PC-3 (cell line): ENCODE measurements around the gene DNAJA2. TPM values are rescaled to one million over a fixed set of nuclear protein-coding genes. Genes with fewer than 3 reads are reported as not detected.

ENCODE experiments used
- ATAC-seq: fragments of 200-7000 bp; cut with Tn5 transposase; 2 replicates; pipeline ENCODE4 v1.9.1; 2020; ENCODE audit warnings: mild to moderate bottlenecking, moderate library complexity
- BruUV-seq: library from RNA; stranded (reverse); fragments of 400-500 nt; replicated peaks from 2 replicates; lab custom pipeline; 2021; lab: Mats Ljungman, UMichigan
- CTCF ChIA-PET: fragments of 300-600 bp; sonication (Branson Sonifier 250); formaldehyde crosslinking; loops from one replicate; lab custom pipeline; 2022; ENCODE audit warnings: antibody characterized with exemption; lab: Charles Lee
- POLR2A ChIA-PET: fragments of 300-600 bp; sonication (Branson Sonifier 250); formaldehyde crosslinking; loops from one replicate; lab custom pipeline; 2022; ENCODE audit warnings: antibody characterized with exemption; ENCODE audit not compliant: unreplicated experiment; lab: Charles Lee
- DNase-seq: peaks from one replicate; pipeline ENCODE4 v3.0.0-alpha.2; 2015
- H2AFZ ChIP-seq: fragments of 300-600 bp; sonication (generic); 2 replicates; pipeline ENCODE4 v1.6.0; 2016; ENCODE audit warnings: antibody characterized with exemption, low read length
- H3F3A ChIP-seq: fragments of 300-600 bp; sonication (generic); one replicate; pipeline ENCODE4 v1.6.0; 2017; ENCODE audit warnings: antibody characterized with exemption, low read length, control low read depth, mild to moderate bottlenecking; ENCODE audit not compliant: unreplicated experiment
- H3K27ac ChIP-seq: fragments of 300-600 bp; sonication (generic); 2 replicates; pipeline ENCODE4 v1.5.1; 2016; ENCODE audit warnings: mild to moderate bottlenecking, low read length
- H3K27me3 ChIP-seq: fragments of 300-600 bp; sonication (generic); 2 replicates; pipeline ENCODE4 v1.6.1; 2016; ENCODE audit warnings: low read length, mixed read lengths
- H3K36me3 ChIP-seq: fragments of 300-600 bp; sonication (generic); 2 replicates; pipeline ENCODE4 v1.6.1; 2016; ENCODE audit warnings: low read depth, mixed run types, low read length, mixed read lengths
- H3K4me1 ChIP-seq: fragments of 300-600 bp; sonication (generic); 2 replicates; pipeline ENCODE4 v1.5.1; 2016; ENCODE audit warnings: low read length; ENCODE audit not compliant: insufficient read depth
- H3K4me2 ChIP-seq: fragments of 300-600 bp; sonication (generic); 2 replicates; pipeline ENCODE4 v1.6.0; 2016; ENCODE audit warnings: low read length
- H3K4me3 ChIP-seq: fragments of 300-600 bp; sonication (generic); 2 replicates; pipeline ENCODE4 v1.5.1; 2016; ENCODE audit warnings: mild to moderate bottlenecking, low read length, mixed read lengths
- H3K79me2 ChIP-seq: fragments of 300-600 bp; sonication (generic); 2 replicates; pipeline ENCODE4 v1.6.1; 2017; ENCODE audit warnings: low read length, mixed read lengths
- H3K9ac ChIP-seq: fragments of 300-600 bp; sonication (generic); 2 replicates; pipeline ENCODE4 v1.6.0; 2016; ENCODE audit warnings: mild to moderate bottlenecking, low read length
- H3K9me2 ChIP-seq: fragments of 300-600 bp; sonication (generic); replicated peaks from 2 replicates; pipeline ENCODE4 v1.6.1; 2016; ENCODE audit warnings: mixed run types, low read length, mixed read lengths
- H3K9me3 ChIP-seq: fragments of 300-600 bp; sonication (generic); 2 replicates; pipeline ENCODE4 v1.6.1; 2016; ENCODE audit warnings: low read length, mixed read lengths
- H4K20me1 ChIP-seq: fragments of 300-600 bp; sonication (generic); 2 replicates; pipeline ENCODE4 v1.6.1; 2016; ENCODE audit warnings: low read length, mixed read lengths
- EZH2 ChIP-seq: fragments of 300-600 bp; sonication (generic); IDR thresholded peaks from one replicate; pipeline ENCODE4 v1.6.1; 2017; ENCODE audit warnings: antibody characterized with exemption, mild to moderate bottlenecking, low read length; ENCODE audit not compliant: unreplicated experiment
- EZH2phosphoT487 ChIP-seq: fragments of 300-600 bp; sonication (generic); IDR thresholded peaks from 2 replicates; pipeline ENCODE4 v1.6.1; 2018; ENCODE audit warnings: mild to moderate bottlenecking, antibody characterized with exemption, low read length, borderline replicate concordance
- intact Hi-C: fragments of 100-400 bp; cut with micrococcal nuclease; formaldehyde crosslinking; loops from 2 replicates; pipeline ENCODE4 v1.9.0; 2023
- total RNA-seq: library from RNA; depleted of rRNA; stranded (reverse); fragments of >200 nt; gene quantifications from 2 replicates; pipeline ENCODE4 v1.2.3, GENCODE V29; 2014
- TF ChIP-seq, protein P1 (sequence below): fragments of 300-600 bp; sonication (generic); conservative IDR thresholded peaks from 2 replicates; pipeline ENCODE4 v1.5.1; 2017; ENCODE audit warnings: antibody characterized with exemption, low read depth, mild to moderate bottlenecking, low read length

DNAJA2 gene
- total RNA-seq, 1 experiment from 2014 or later = 44.5 TPM

DNA sequence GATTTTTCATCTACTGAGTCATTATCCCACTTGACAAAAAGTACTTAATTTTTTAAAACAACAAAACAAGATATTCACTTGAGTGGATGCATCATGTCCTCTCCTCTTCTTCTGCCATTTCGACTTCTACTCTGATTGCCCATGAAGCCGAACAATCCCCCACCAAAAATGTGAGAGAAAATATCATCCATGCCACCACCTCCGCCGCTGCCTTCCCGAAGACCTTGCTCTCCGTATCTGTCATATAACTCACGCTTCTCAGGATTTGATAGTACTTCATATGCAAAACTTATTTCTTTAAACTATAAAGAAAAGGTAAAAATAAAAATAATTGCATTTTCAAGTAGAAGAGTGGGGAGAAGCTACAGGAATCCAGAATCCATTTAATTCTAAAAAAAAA, 2.2 kb downstream of the DNAJA2 start:
- peak overlapping the region; percentile 88; the same call in 1 of the 2 replicates for H3K9ac ChIP-seq
- POLR2A ChIA-PET = no interaction called here
- peaks cover 21% of the 10 kb centered on the region; the same call in 1 of the 2 replicates for H4K20me1 ChIP-seq
- TF ChIP-seq, protein P1, sequence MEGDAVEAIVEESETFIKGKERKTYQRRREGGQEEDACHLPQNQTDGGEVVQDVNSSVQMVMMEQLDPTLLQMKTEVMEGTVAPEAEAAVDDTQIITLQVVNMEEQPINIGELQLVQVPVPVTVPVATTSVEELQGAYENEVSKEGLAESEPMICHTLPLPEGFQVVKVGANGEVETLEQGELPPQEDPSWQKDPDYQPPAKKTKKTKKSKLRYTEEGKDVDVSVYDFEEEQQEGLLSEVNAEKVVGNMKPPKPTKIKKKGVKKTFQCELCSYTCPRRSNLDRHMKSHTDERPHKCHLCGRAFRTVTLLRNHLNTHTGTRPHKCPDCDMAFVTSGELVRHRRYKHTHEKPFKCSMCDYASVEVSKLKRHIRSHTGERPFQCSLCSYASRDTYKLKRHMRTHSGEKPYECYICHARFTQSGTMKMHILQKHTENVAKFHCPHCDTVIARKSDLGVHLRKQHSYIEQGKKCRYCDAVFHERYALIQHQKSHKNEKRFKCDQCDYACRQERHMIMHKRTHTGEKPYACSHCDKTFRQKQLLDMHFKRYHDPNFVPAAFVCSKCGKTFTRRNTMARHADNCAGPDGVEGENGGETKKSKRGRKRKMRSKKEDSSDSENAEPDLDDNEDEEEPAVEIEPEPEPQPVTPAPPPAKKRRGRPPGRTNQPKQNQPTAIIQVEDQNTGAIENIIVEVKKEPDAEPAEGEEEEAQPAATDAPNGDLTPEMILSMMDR = no peak
- TF ChIP-seq EZH2phosphoT487 (no peak), EZH2 (no peak)
- H3K27me3 ChIP-seq = no peaks in the 10 kb centered on the region
- ATAC-seq = no peak
- no TSS peak for BruUV-seq
- no peak for DNase-seq
- H3K4me2 ChIP-seq = peak overlapping the region; percentile 97
- H3F3A ChIP-seq = no peaks in the 10 kb centered on the region
- no peaks in the 10 kb centered on the region for H3K9me3 ChIP-seq
- CTCF ChIA-PET = no interaction called here
- H3K9me2 ChIP-seq = no peaks in the 10 kb centered on the region
- no peak overlapping the region for H3K27ac ChIP-seq
- peak overlapping the region; percentile 87 for H3K4me3 ChIP-seq
- peaks cover 39% of the 10 kb centered on the region for H3K36me3 ChIP-seq
- intact Hi-C loops = no loop called here
- H3K4me1 ChIP-seq = peaks cover 25% of the 10 kb centered on the region
- H3K79me2 ChIP-seq = peaks cover 65% of the 10 kb centered on the region
- no peak overlapping the region for H2AFZ ChIP-seq

- H3K9ac ChIP-seq = no peak overlapping the region
- H3K27ac ChIP-seq = no peak overlapping the region
- no TSS peak for BruUV-seq
- H3K4me3 ChIP-seq = no peak overlapping the region
- no peaks in the 10 kb centered on the region for H3K27me3 ChIP-seq
- H3K9me3 ChIP-seq = no peaks in the 10 kb centered on the region
- ChIA-PET POLR2A (no interaction called here), CTCF (no interaction called here)
- no peaks in the 10 kb centered on the region for H3F3A ChIP-seq
- peaks cover 21% of the 10 kb centered on the region; the same call in 1 of the 2 replicates for H4K20me1 ChIP-seq
- TF ChIP-seq, protein P1 = no peak
- no peak for TF ChIP-seq EZH2phosphoT487
- no peak for TF ChIP-seq EZH2
- no peak for ATAC-seq
- DNase-seq = no peak
- no peaks in the 10 kb centered on the region for H3K9me2 ChIP-seq
- H3K4me1 ChIP-seq = peaks cover 21% of the 10 kb centered on the region
- H3K36me3 ChIP-seq = peaks cover 44% of the 10 kb centered on the region
- peaks cover 65% of the 10 kb centered on the region for H3K79me2 ChIP-seq
- intact Hi-C loops = no loop called here
- peak overlapping the region; percentile 26; the same call in 1 of the 2 replicates for H3K4me2 ChIP-seq
- no peak overlapping the region for H2AFZ ChIP-seq
These were observed 3.4 kb downstream of the DNAJA2 start for GRCh38 chr16:46970089-46970488.

GRCh38 chr16:46968063-46968435, 5.4 kb downstream of the DNAJA2 start:
- peaks cover 54% of the 10 kb centered on the region for H3K36me3 ChIP-seq
- H2AFZ ChIP-seq = no peak overlapping the region
- POLR2A ChIA-PET = no interaction called here
- H3K79me2 ChIP-seq = peaks cover 50% of the 10 kb centered on the region
- TF ChIP-seq EZH2 (no peak), EZH2phosphoT487 (no peak)
- TF ChIP-seq, protein P1 = no peak
- H3K9me2 ChIP-seq = no peaks in the 10 kb centered on the region
- no peak for ATAC-seq
- BruUV-seq = no TSS peak
- intact Hi-C loops = no loop called here
- CTCF ChIA-PET = no interaction called here
- H3K4me2 ChIP-seq = no peak overlapping the region
- H3K27me3 ChIP-seq = no peaks in the 10 kb centered on the region
- DNase-seq = no peak
- peaks cover 21% of the 10 kb centered on the region; the same call in 1 of the 2 replicates for H4K20me1 ChIP-seq
- no peak overlapping the region for H3K4me3 ChIP-seq
- H3K9ac ChIP-seq = no peak overlapping the region
- H3K27ac ChIP-seq = no peak overlapping the region
- H3K4me1 ChIP-seq = peaks cover 11% of the 10 kb centered on the region; the same call in 1 of the 2 replicates
- H3K9me3 ChIP-seq = no peaks in the 10 kb centered on the region
- no peaks in the 10 kb centered on the region for H3F3A ChIP-seq
